Ecto neural progenitor cell (in vitro differentiated cells): ENCODE results near the gene NELL1.
"Not testable (repeated sequence)": the region's sequence is repeated elsewhere in the genome, so short reads cannot be mapped to it uniquely, and the experiment has no call there.

Experiments
- DNase-seq: peaks from one replicate; pipeline ENCODE4 v3.0.0-alpha.2; 2018; ENCODE audit warnings: low spot score

The NELL1 gene

GRCh38 chr11:21110415-21110814, 441.0 kb downstream of the NELL1 start:
- DNase-seq, result no peak

GRCh38 chr11:21113876-21114275, 444.5 kb downstream of the NELL1 start:
- DNase-seq, result no peak

GRCh38 chr11:21116009-21116408, 446.6 kb downstream of the NELL1 start:
- no peak for DNase-seq

- DNase-seq, result no peak
Observed at GRCh38 chr11:21119411-21119810, 450.0 kb downstream of the NELL1 start.

GRCh38 chr11:21121991-21122390, 452.6 kb downstream of the NELL1 start:
- DNase-seq, result no peak

GRCh38 chr11:21122523-21122922, 453.1 kb downstream of the NELL1 start:
- no peak for DNase-seq

- DNase-seq, result no peak
Observed at GRCh38 chr11:21132146-21132720, 462.8 kb downstream of the NELL1 start.

- no peak for DNase-seq
Observed at GRCh38 chr11:21133244-21133643, 463.9 kb downstream of the NELL1 start.

GRCh38 chr11:21133722-21134121, 464.3 kb downstream of the NELL1 start:
- no peak for DNase-seq

- no peak for DNase-seq
Observed at GRCh38 chr11:21137803-21138202, 468.4 kb downstream of the NELL1 start.

- not testable (repeated sequence) for DNase-seq
Observed at GRCh38 chr11:21141557-21141956, 472.2 kb downstream of the NELL1 start.

GRCh38 chr11:21142007-21142406, 472.6 kb downstream of the NELL1 start:
- no peak for DNase-seq

- no peak for DNase-seq
Observed at GRCh38 chr11:21144531-21144930, 475.1 kb downstream of the NELL1 start.

GRCh38 chr11:21148376-21148775, 479.0 kb downstream of the NELL1 start:
- no peak for DNase-seq

- DNase-seq, result no peak
Observed at GRCh38 chr11:21160140-21160539, 490.8 kb downstream of the NELL1 start.

- DNase-seq, result no peak
Observed at GRCh38 chr11:21169639-21170038, 500.3 kb downstream of the NELL1 start.

- no peak for DNase-seq
Observed at GRCh38 chr11:21173476-21173875, 504.1 kb downstream of the NELL1 start.

- DNase-seq, result no peak
Observed at GRCh38 chr11:21174781-21175180, 505.4 kb downstream of the NELL1 start.

GRCh38 chr11:21177379-21177778, 508.0 kb downstream of the NELL1 start:
- DNase-seq, result no peak

GRCh38 chr11:21179770-21180169, 510.4 kb downstream of the NELL1 start:
- no peak for DNase-seq

GRCh38 chr11:21180182-21180581, 510.8 kb downstream of the NELL1 start:
- DNase-seq, result no peak

GRCh38 chr11:21185959-21186358, 516.6 kb downstream of the NELL1 start:
- no peak for DNase-seq

- no peak for DNase-seq
Observed at GRCh38 chr11:21190181-21190580, 520.8 kb downstream of the NELL1 start.

- DNase-seq, result no peak
Observed at GRCh38 chr11:21195995-21196394, 526.6 kb downstream of the NELL1 start.

GRCh38 chr11:21198498-21198897, 529.1 kb downstream of the NELL1 start:
- no peak for DNase-seq
